Nephron progenitor cell (in vitro differentiated cells): ENCODE measurements around the gene HIC1.

ENCODE experiments used
- DNase-seq: peaks from one replicate; pipeline ENCODE4 v3.0.0; 2021
- H3K27ac Mint-ChIP-seq: 2 replicates; pipeline ENCODE4 v1.8.0; 2021; ENCODE audit warnings: mild to moderate bottlenecking, moderate library complexity, mixed read lengths
- H3K27me3 Mint-ChIP-seq: 2 replicates; pipeline ENCODE4 v1.8.0; 2021; ENCODE audit warnings: mild to moderate bottlenecking, low read depth, mixed read lengths; ENCODE audit not compliant: poor library complexity
- H3K36me3 Mint-ChIP-seq: 2 replicates; pipeline ENCODE4 v1.8.0; 2021; ENCODE audit warnings: low read depth, mixed read lengths
- H3K4me1 Mint-ChIP-seq: 2 replicates; pipeline ENCODE4 v1.8.0; 2021; ENCODE audit warnings: mixed read lengths
- H3K4me3 Mint-ChIP-seq: 2 replicates; pipeline ENCODE4 v1.8.0; 2021; ENCODE audit warnings: mild to moderate bottlenecking, moderate library complexity, mixed read lengths
- H3K9me3 Mint-ChIP-seq: 2 replicates; pipeline ENCODE4 v1.8.0; 2021; ENCODE audit warnings: mild to moderate bottlenecking, moderate library complexity, mixed read lengths
- TF ChIP-seq, protein P1 (sequence below): fragments of 200-600 bp; sonication (generic); IDR thresholded peaks from 2 replicates; pipeline ENCODE4 v1.5.0; 2021; ENCODE audit warnings: antibody characterized with exemption

Gene HIC1

DNA sequence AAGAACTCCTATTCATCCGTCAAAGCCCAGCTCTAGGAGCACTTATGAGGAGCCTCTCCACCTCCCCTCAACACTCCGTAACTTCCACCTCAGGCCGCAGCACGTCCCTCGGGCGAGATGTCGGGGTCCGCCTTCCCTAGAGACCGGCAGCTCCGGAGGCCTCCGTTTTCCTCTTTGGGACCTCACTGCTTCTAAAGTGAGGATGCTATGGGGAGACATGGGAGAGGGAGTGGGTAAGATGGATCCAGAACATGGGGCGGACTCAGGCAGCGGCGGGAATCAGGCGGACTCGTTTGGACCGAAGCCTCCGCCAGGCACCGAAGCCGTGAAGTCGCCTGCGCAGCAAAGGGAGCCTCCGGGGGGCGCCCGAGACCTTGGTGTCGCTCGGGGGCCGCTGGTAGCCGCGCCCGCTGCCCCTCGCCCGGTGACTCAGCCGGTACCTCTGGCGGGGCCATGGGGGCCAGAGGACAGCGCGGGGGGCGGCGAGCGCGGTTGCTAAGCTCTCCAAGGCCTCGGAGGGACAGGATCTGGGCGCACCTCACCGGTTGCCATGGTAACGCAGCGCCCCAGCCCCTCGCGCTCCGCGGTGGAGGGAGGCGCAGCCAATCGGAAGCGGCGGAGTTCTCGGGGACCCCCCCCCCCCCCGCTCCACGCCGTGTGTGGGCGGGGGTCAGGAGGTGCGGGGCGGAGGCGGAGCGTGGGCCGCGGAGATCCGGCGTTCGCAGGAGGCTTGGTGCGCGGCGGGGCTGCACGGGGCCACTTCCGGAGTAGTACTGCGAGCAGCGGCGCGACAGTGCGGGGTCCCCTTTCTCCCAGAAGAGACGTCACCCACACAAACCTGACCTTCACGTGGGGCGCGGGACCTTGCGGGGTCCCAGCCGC lies 1.3 kb upstream of the HIC1 start:
- TF ChIP-seq, protein P1, sequence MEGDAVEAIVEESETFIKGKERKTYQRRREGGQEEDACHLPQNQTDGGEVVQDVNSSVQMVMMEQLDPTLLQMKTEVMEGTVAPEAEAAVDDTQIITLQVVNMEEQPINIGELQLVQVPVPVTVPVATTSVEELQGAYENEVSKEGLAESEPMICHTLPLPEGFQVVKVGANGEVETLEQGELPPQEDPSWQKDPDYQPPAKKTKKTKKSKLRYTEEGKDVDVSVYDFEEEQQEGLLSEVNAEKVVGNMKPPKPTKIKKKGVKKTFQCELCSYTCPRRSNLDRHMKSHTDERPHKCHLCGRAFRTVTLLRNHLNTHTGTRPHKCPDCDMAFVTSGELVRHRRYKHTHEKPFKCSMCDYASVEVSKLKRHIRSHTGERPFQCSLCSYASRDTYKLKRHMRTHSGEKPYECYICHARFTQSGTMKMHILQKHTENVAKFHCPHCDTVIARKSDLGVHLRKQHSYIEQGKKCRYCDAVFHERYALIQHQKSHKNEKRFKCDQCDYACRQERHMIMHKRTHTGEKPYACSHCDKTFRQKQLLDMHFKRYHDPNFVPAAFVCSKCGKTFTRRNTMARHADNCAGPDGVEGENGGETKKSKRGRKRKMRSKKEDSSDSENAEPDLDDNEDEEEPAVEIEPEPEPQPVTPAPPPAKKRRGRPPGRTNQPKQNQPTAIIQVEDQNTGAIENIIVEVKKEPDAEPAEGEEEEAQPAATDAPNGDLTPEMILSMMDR = peak; percentile 45
- peak; percentile 64 for DNase-seq
- H3K27me3 Mint-ChIP-seq = peaks cover 72% of the 10 kb centered on the region
- H3K36me3 Mint-ChIP-seq = no peaks in the 10 kb centered on the region
- H3K4me3 Mint-ChIP-seq = peak overlapping the region; percentile 70
- no peaks in the 10 kb centered on the region for H3K9me3 Mint-ChIP-seq
- no peak overlapping the region for H3K27ac Mint-ChIP-seq
- H3K4me1 Mint-ChIP-seq = peaks cover 20% of the 10 kb centered on the region

DNA sequence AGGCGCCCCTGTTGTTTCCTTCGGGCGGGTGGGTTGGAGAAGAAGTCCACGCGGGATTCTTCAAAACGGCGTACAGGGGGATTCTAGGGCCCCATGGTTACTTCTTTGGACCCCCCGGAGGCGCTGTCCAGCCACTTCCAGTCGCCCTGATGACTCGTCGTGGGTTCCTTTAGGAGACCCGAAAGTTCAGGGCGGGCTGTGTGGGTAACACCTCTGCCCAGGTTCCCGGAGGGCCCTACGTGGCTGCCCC lies 716 bp upstream of the HIC1 start:
- no peak overlapping the region for H3K4me3 Mint-ChIP-seq
- H3K36me3 Mint-ChIP-seq = no peaks in the 10 kb centered on the region
- H3K4me1 Mint-ChIP-seq = peaks cover 15% of the 10 kb centered on the region
- TF ChIP-seq, protein P1 = no peak
- H3K9me3 Mint-ChIP-seq = no peaks in the 10 kb centered on the region
- peaks cover 72% of the 10 kb centered on the region for H3K27me3 Mint-ChIP-seq
- DNase-seq = no peak
- no peak overlapping the region for H3K27ac Mint-ChIP-seq

DNA sequence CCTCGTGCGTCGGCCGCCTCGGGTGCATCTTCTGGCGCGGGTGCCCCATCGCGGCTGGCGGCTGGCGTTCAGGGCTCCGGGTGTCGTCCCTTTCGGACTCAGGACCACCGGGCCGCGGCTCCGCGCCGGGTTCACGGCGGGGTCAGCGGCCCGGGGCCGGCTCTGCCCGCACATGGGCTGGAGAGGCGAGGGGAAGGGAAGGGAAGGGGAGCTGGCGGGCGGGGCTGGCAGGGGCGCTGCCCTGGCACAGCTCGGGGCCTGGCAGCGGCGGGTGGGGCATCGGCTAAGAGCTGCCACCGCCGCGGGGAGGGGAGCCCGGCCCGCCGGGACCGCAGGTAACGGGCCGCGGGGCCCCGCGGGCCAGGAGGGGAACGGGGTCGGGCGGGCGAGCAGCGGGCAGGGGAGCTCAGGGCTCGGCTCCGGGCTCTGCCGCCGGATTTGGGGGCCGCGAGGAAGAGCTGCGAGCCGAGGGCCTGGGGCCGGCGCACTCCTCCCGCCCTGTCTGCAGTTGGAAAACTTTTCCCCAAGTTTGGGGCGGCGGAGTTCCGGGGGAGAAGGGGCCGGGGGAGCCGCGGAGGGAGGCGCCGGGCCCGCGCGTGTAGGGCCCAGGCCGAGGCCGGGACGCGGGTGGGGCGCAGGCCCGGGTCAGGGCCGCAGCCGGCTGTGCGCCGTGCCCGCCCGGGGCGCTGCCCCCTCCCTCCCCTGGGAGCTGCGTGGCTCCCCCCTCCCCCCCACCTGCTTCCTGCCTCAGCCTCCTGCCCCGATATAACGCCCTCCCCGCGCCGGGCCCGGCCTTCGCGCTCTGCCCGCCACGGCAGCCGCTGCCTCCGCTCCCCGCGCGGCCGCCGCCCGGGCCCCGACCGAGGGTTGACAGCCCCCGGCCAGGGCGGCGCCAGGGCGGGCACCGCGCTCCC lies 646 bp downstream of the HIC1 start:
- peaks cover 10% of the 10 kb centered on the region for H3K36me3 Mint-ChIP-seq
- DNase-seq = peak; percentile 34
- no peaks in the 10 kb centered on the region for H3K9me3 Mint-ChIP-seq

DNA sequence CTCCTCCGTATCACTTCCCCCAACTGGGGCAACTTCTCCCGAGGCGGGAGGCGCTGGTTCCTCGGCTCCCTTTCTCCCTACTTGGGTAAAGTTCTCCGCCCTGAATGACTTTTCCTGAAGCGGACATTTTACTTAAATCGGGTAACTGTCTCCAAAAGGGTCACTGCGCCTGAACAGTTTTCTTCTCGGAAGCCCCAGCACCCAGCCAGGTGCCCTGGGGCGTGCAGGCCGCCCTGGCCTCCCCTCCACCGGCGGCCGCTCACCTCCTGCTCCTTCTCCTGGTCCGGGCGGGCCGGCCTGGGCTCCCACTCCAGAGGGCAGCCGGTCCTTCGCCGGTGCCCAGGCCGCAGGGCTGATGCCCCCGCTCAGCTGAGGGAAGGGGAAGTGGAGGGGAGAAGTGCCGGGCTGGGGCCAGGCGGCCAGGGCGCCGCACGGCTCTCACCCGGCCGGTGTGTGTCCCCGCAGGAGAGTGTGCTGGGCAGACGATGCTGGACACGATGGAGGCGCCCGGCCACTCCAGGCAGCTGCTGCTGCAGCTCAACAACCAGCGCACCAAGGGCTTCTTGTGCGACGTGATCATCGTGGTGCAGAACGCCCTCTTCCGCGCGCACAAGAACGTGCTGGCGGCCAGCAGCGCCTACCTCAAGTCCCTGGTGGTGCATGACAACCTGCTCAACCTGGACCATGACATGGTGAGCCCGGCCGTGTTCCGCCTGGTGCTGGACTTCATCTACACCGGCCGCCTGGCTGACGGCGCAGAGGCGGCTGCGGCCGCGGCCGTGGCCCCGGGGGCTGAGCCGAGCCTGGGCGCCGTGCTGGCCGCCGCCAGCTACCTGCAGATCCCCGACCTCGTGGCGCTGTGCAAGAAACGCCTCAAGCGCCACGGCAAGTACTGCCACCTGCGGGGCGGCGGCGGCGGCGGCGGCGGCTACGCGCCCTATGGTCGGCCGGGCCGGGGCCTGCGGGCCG lies 1.6 kb downstream of the HIC1 start:
- Mint-ChIP-seq H3K27me3 (peaks cover 87% of the 10 kb centered on the region), H3K36me3 (peaks cover 19% of the 10 kb centered on the region), H3K4me3 (peak overlapping the region; percentile 52), H3K27ac (no peak overlapping the region), H3K4me1 (peaks cover 18% of the 10 kb centered on the region), H3K9me3 (no peaks in the 10 kb centered on the region)
- TF ChIP-seq, protein P1 = no peak
- peak; percentile 53 for DNase-seq

More for the DNA sequence above, 646 bp downstream of the HIC1 start:
- Mint-ChIP-seq H3K27me3 (peaks cover 84% of the 10 kb centered on the region), H3K27ac (no peak overlapping the region), H3K4me3 (no peak overlapping the region), H3K4me1 (peaks cover 18% of the 10 kb centered on the region)
- TF ChIP-seq, protein P1 = no peak

DNA sequence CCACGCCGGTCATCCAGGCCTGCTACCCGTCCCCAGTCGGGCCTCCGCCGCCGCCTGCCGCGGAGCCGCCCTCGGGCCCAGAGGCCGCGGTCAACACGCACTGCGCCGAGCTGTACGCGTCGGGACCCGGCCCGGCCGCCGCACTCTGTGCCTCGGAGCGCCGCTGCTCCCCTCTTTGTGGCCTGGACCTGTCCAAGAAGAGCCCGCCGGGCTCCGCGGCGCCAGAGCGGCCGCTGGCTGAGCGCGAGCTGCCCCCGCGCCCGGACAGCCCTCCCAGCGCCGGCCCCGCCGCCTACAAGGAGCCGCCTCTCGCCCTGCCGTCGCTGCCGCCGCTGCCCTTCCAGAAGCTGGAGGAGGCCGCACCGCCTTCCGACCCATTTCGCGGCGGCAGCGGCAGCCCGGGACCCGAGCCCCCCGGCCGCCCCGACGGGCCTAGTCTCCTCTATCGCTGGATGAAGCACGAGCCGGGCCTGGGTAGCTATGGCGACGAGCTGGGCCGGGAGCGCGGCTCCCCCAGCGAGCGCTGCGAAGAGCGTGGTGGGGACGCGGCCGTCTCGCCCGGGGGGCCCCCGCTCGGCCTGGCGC lies 2.4 kb downstream of the HIC1 start:
- H3K4me1 Mint-ChIP-seq = peaks cover 17% of the 10 kb centered on the region
- H3K9me3 Mint-ChIP-seq = no peaks in the 10 kb centered on the region
- no peak overlapping the region for H3K27ac Mint-ChIP-seq
- TF ChIP-seq, protein P1 = no peak
- DNase-seq = peak; percentile 57
- H3K27me3 Mint-ChIP-seq = peaks cover 87% of the 10 kb centered on the region
- no peak overlapping the region for H3K4me3 Mint-ChIP-seq
- peaks cover 27% of the 10 kb centered on the region for H3K36me3 Mint-ChIP-seq
